ENCODE results near the gene STXBP4. TPM values are rescaled to one million over a fixed set of nuclear protein-coding genes. Genes with fewer than 3 reads are reported as not detected.

STXBP4 gene
- total RNA-seq, 1 donor from 2014 or later = 6.8 TPM

DNA sequence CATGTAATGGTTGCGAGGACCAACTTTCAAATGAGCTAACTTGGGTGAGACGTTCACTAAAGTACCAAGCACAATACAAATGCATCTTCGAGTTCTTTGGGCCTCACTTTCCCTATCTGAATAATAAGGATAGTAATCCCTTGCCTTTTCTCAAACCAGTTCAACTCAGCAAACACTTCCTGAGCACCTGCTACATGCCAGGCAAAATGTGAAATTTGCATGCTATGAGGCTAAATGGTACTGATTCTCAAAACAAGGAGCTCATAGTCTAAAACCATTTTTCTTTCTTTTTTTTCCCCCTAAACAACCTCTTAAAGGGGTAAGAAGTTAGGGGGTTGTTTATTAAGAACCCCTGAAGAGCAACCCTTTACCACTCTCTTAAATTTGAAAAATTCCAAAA, 194.8 kb downstream of the STXBP4 start:
- DNase-seq (ENCODE audit: extremely low read depth, low read depth, low spot score) = no peak

- DNase-seq (ENCODE audit: extremely low read depth, low read depth, low spot score) = no peak
Measured at GRCh38 chr17:55166506-55166905, 197.9 kb downstream of the STXBP4 start.

GRCh38 chr17:55167024-55167725, 198.6 kb downstream of the STXBP4 start:
- DNase-seq (ENCODE audit: extremely low read depth, low read depth, low spot score) = no peak

- DNase-seq (ENCODE audit: extremely low read depth, low read depth, low spot score) = no peak
Measured at GRCh38 chr17:55168958-55169687, 200.6 kb downstream of the STXBP4 start.

GRCh38 chr17:55171634-55172328, 203.2 kb downstream of the STXBP4 start:
- no peak for DNase-seq (ENCODE audit: extremely low read depth, low read depth, low spot score)

- no peak for DNase-seq (ENCODE audit: extremely low read depth, low read depth, low spot score)
Measured at GRCh38 chr17:55172612-55173011, 204.0 kb downstream of the STXBP4 start.

GRCh38 chr17:55174133-55174532, 205.6 kb downstream of the STXBP4 start:
- no peak for DNase-seq (ENCODE audit: extremely low read depth, low read depth, low spot score)

DNA sequence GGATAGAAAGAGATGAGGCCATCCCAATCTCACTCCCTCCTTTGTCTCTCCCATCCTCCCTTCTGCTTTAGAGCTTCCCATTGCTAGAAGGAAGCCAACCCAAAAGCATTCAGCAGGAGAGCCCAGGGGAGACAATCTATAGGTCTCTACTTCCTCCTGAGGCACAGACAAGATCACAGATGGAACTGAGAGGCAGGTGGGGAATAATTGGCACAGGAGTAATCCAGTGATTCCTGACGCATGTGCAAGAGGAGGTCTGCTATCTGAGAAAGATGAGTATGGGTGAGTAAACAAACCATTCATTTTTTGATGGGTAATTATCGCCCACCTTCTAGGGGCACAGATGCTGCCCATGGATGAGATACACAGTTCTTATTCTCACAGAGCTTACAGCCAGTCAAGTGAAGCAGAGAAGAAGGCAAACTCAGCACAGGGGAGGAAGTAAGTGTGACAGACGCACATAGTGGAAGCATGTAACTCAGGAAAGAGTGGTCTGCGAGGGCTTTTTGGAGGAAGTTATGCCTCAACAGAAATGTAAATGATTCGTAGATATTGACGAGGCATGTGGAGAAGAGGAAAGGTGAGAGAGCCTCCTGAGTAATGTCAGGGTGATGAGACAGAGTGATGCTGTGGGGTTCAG, 207.3 kb downstream of the STXBP4 start:
- no peak for DNase-seq (ENCODE audit: extremely low read depth, low read depth, low spot score)

- no peak for DNase-seq (ENCODE audit: extremely low read depth, low read depth, low spot score)
Measured at GRCh38 chr17:55177159-55177854, 208.7 kb downstream of the STXBP4 start.

GRCh38 chr17:55177855-55178217, 209.3 kb downstream of the STXBP4 start:
- DNase-seq (ENCODE audit: extremely low read depth, low read depth, low spot score) = no peak

DNA sequence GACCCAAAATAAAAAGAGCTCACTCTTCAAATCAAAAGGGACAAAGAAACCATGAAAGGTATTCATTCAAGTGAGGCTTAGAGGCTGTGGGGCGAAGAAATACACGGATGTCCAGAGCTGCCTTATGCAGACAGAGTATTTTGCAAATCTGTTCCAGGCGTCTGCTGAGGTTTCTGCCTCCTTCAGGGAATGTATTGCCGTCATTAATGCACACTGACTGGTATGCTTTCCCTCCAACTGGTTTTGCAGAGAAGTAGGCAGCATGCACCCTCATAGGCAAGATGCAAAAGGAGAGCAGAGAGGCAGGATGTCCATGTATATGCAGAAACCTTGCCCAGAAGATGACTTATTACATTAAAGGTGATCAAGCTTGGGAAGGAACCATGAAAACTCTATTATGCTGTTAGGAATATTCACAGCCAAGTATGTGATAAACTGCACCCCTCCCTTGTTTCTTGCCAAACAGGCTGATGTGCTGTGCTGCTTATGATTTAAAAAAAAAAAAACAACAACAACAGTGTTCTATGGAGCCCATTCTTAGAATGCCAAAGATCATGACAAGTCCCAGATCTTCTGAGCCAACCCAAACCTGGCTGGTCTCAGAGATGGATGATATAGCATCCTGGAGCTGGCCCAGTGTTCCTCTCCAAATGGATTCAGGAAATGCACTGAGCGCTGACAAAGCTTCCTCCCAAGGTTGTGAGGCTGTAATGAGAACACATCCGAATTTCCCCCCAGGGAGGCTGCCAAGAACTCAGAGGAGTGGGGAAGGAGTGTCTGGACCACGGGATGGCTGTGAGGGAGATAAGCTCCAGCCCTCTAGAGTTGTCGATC, 218.6 kb downstream of the STXBP4 start:
- DNase-seq (ENCODE audit: extremely low read depth, low read depth, low spot score) = peak; percentile 16

DNA sequence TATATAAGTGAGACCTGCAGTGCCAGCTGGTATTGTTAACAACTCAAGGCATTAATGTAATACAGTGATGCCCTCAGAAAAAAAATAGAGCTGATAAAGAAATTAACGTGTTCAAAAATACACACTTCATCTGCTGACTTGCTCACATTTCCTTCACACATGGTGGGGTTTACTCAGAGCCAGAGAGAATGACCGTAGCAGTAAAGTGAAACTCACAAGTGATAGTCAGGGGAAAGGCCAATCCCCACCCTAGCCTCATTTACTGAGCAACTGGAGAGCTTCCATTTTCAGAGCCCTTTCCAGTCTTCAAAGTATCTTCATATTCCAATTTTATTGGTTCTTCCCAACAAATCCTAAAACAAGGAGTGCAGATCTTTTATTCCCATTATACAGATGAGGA, 222.2 kb downstream of the STXBP4 start:
- DNase-seq (ENCODE audit: extremely low read depth, low read depth, low spot score) = no peak

- DNase-seq (ENCODE audit: extremely low read depth, low read depth, low spot score) = no peak
Measured at GRCh38 chr17:55198690-55199370, 230.3 kb downstream of the STXBP4 start.

- no peak for DNase-seq (ENCODE audit: extremely low read depth, low read depth, low spot score)
Measured at GRCh38 chr17:55200904-55201303, 232.3 kb downstream of the STXBP4 start.

- DNase-seq (ENCODE audit: extremely low read depth, low read depth, low spot score) = no peak
Measured at GRCh38 chr17:55201308-55201932, 232.9 kb downstream of the STXBP4 start.

- DNase-seq (ENCODE audit: extremely low read depth, low read depth, low spot score) = no peak
Measured at GRCh38 chr17:55202896-55203295, 234.3 kb downstream of the STXBP4 start.

DNA sequence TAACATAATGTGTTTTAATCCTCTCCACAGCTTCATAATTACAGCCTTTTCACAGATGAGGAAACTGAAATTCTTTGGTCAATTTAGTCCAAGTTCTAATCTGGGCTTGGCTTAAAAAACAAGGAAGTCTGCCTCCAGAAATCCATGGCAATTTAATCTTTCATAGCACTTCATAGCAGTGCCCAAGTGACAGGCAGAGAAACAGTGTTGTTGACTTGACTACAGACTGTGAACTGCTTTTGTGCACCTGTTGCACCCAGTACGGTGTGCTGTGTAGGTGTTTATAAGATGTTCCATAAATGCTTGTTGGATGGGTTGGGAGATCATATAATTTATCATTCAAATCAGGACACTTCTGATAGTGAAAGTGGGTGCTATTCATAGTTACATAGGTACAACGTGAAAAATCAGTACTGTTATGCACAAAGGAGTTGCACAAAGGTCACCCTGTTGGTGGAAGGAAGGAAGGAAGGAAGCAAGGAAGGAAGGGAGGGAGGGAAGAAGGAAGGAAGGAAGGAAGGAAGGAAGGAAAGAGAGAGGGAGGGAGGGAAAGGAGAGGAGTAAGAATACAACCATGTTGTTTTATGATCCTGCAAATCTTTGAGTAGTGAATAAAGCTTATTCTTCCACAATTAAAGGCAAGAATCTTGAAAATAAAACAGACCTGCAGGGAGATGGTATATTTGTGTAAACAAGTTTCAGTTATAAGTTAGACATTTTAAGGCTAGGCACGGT, 239.7 kb downstream of the STXBP4 start:
- no peak for DNase-seq (ENCODE audit: extremely low read depth, low read depth, low spot score)

DNA sequence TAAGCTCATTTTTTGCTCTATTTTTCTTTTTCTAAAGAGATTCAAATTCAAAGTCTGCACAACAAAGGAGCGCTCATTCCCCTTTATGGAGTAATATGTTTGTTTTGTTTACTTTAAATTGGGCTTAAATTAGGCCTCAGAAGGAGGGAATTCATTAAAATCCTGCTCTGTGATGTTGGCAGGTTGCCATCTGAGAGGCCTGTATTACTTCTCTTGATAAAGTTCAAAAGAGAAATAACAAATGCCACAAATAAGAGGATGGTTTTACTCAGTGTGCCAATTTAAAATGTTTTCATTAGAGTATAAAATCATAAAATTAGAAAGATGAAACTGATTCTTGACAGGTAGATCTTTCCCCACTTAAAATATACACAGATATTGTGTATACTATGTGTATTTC, 241.7 kb downstream of the STXBP4 start:
- DNase-seq (ENCODE audit: extremely low read depth, low read depth, low spot score) = no peak

Measured in glomerular endothelial cell (primary cell).